Suprapubic skin (tissue), 4 donors: ENCODE measurements around the gene NPHP4.

ENCODE experiments used
- CTCF ChIP-seq, 2 donors: fragments of 200-600 bp in 1 of 2; fragments of 450-650 bp in 1 of 2; sonication (generic) in 1 of 2; IDR thresholded peaks; one replicate each; pipeline ENCODE4 v1.5.1; 2016 to 2019; ENCODE audit warnings: antibody characterized with exemption in 2 of 2, mild to moderate bottlenecking in 1 of 2, moderate library complexity in 1 of 2
- EP300 ChIP-seq: sonication (generic); formaldehyde crosslinking; IDR thresholded peaks from one replicate; pipeline ENCODE4 v1.6.1; 2017; ENCODE audit warnings: antibody characterized with exemption
- POLR2A ChIP-seq, 2 donors: fragments of 450-650 bp; IDR thresholded peaks; one replicate each; pipeline ENCODE4 v1.6.1; 2017; ENCODE audit warnings: antibody characterized with exemption in 2 of 2, mild to moderate bottlenecking in 2 of 2, moderate library complexity in 2 of 2
- POLR2AphosphoS5 ChIP-seq, 3 donors: sonication (generic); formaldehyde crosslinking; IDR thresholded peaks; one replicate each; pipeline ENCODE4 v1.6.1; 2017; ENCODE audit warnings: antibody characterized with exemption in 3 of 3

GRCh38 chr1:5989286-5989605 is 3.0 kb downstream of the NPHP4 start:
- TF ChIP-seq CTCF (IDR thresholded peaks at IDR 0.05) (no peak), POLR2A (IDR thresholded peaks at IDR 0.05) (no peak), POLR2AphosphoS5 (IDR thresholded peaks at IDR 0.05) (no peak), EP300 (no peak)
